ENCODE results near the gene TBX21. TPM values are rescaled to one million over a fixed set of nuclear protein-coding genes. Genes with fewer than 3 reads are reported as not detected.

Gene TBX21
- polyA plus RNA-seq, 6 donors from 2014 or later, result 0.11 to 2.9 (median 2.0) TPM

DNA sequence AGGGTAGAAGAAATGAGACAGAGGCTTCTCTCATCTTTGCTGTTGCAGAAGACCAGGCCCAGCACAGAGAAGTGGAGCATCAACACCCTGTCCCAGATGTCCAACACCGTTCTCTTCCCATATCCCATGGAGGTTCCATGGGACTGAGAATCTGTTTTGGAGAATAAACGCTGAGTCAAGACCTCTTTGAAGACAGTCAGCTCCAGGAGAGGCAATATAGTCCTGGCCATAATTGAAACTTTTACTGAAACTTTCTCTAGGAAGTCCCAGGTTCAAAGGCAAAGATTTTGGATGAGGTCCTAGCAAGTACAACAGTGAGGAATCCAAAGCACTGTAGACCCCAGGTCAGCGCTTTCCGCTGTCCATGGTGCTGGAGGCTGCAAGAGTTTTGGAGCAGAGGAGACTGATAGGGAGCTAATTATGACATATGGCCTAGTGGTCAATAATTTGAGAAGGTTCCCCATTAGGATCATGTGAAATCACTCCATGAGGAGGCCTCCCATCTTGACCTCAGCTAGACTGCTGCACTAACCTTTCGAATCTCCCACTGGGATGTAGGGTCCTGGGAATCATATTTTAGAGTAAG is 52.6 kb downstream of the TBX21 start:
- peaks cover 44 to 85% (median 71%) of the 10 kb centered on the region in 3 donors for H3K27me3 Mint-ChIP-seq
- H3K9me3 Mint-ChIP-seq, result peaks cover 0 to 1% (median 0%) of the 10 kb centered on the region in 7 donors
- ATAC-seq (ENCODE audit: low read depth in 2 of 2) (no peak), DNase-seq (no peak)
- peak overlapping the region in 1 of 8 donors; percentile 33 for H3K4me3 Mint-ChIP-seq
- H3K36me3 Mint-ChIP-seq, result peaks cover 0 to 3% of the 10 kb centered on the region in 2 donors
- no peak overlapping the region for H3K27ac Mint-ChIP-seq
- peaks cover 11 to 12% (median 12%) of the 10 kb centered on the region in 3 donors for H3K4me1 Mint-ChIP-seq

DNA sequence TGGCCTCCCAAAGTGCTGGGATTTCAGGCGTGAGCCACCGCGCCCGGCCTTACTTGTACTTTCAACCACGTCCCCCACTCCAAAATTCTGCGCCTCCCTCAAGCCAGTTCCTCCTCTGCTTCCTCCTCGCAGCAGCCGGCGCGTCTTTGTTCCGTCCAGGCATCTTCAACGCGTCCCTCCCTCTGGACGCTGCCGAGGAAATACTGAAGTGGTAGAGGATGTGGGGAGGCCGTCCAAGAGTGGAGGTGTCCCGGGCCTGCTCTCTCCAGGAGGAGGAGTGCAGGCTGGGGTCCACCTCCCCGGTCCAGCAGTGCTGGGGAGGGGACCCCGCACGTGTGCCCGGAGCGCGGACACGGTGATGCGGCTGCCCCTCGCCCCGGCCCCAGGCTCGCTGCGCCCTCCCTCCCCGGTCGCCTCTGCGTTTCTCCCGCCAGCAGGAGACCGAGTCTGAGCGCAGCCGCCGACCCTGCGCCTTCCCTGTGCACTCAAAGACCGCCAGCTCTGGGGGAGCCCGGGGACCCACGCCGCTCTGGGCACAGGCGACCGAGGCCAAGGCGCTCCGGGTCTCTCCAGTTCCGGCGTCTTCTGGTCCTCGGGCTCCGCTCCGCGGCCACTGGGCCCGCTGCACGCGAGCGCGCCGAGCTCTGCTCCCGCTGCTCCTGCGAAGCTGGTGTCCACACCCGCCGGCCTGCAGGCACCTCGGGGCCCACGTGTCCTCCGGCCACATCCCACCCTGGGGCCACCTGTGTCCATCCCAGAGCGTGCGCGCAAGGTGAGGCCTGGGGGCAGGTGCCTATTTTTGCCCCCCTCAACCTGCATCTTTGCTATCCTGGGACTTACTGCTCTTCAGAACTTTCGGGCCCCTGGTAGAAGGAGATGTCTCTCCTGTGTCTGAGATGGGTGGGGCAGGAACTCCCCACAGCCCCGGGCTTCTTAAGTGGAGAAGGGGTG is 56.9 kb downstream of the TBX21 start:
- Mint-ChIP-seq H3K4me3 (peak overlapping the region in 7 of 8 donors; percentile 42 to 89 (median 73)), H3K36me3 (peaks cover 0 to 3% of the 10 kb centered on the region in 2 donors), H3K4me1 (peaks cover 12 to 14% (median 14%) of the 10 kb centered on the region in 3 donors), H3K27me3 (peaks cover 50 to 86% (median 65%) of the 10 kb centered on the region in 3 donors), H3K9me3 (peaks cover 0 to 1% (median 0%) of the 10 kb centered on the region in 7 donors), H3K27ac (no peak overlapping the region)
- ATAC-seq (ENCODE audit: low read depth in 2 of 2), result peak; percentile 83 to 87
- peak; percentile 25 for DNase-seq

DNA sequence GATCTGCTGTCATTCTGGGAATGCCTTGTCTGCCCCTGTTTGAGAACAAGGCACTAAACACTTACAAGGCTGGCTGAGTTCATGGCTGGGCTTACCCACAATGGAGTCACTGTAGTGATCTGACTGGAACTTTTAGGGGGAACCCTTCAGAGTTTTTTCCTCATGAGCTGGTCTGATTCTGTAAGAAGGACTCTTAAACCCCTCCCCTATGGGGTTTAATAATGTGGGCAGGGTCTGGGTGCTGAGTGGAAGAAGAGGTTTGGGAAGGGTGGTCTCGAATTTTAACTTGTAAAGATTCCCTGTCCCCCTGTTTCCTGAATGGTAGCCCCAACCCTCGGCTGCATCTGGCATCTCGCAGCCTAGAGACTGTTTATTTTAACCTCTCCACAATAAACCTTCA is 58.0 kb downstream of the TBX21 start:
- peaks cover 52 to 81% (median 65%) of the 10 kb centered on the region in 3 donors for H3K27me3 Mint-ChIP-seq
- no peak for ATAC-seq (ENCODE audit: low read depth in 2 of 2)

DNA sequence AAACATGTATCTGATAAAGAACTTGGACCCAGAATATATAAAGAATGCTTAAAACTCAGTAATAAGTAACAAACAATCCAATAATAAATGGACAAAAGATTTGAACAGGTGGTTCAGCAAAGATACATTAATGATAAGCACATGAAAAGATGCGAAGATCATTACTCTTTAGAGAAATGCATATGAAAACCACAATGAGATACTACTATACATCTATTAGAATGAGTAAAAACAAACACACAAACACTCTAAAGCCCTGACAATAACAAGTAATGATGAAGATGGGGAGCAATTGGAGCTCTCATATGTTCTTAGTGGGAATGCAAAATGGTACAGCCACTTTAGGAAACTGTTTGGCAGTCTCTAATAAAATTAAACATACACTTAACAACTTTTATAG is 59.4 kb downstream of the TBX21 start:
- H3K4me3 Mint-ChIP-seq, result no peak overlapping the region
- H3K9me3 Mint-ChIP-seq, result peaks cover 0 to 1% (median 0%) of the 10 kb centered on the region in 7 donors
- H3K27ac Mint-ChIP-seq, result no peak overlapping the region
- peaks cover 0 to 3% of the 10 kb centered on the region in 2 donors for H3K36me3 Mint-ChIP-seq
- peaks cover 12 to 14% (median 14%) of the 10 kb centered on the region in 3 donors for H3K4me1 Mint-ChIP-seq
- DNase-seq, result no peak
- peaks cover 53 to 74% (median 62%) of the 10 kb centered on the region in 3 donors for H3K27me3 Mint-ChIP-seq
- no peak for ATAC-seq (ENCODE audit: low read depth in 2 of 2)

More for the DNA sequence above, 58.0 kb downstream of the TBX21 start:
- no peak overlapping the region for H3K27ac Mint-ChIP-seq
- peaks cover 0 to 3% of the 10 kb centered on the region in 2 donors for H3K36me3 Mint-ChIP-seq
- peaks cover 0 to 1% (median 0%) of the 10 kb centered on the region in 7 donors for H3K9me3 Mint-ChIP-seq
- no peak for DNase-seq
- peaks cover 12 to 14% (median 14%) of the 10 kb centered on the region in 3 donors for H3K4me1 Mint-ChIP-seq
- H3K4me3 Mint-ChIP-seq, result peak overlapping the region in 6 of 8 donors; percentile 17 to 82 (median 52)

DNA sequence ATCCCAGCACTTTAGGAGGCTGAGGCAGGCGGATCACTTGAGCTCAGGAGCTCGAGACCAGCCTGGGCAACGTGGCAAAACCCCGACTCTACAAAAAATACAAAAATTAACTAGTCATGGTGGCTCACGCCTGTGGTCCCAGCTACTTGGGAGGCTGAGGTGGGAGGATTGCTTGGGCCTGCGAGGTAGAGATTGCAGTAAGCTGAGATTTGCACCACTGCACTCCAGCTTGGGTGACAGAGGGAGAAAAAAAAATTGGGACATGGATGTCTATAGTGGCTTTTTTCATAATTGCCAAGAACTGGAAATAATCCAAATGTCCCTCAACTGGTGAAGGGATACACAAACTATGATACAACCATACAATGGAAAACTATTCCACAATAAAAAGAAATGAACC is 59.9 kb downstream of the TBX21 start:
- no peak overlapping the region for H3K4me3 Mint-ChIP-seq
- H3K9me3 Mint-ChIP-seq, result peaks cover 0 to 1% (median 0%) of the 10 kb centered on the region in 7 donors
- peaks cover 56 to 74% (median 56%) of the 10 kb centered on the region in 3 donors for H3K27me3 Mint-ChIP-seq
- H3K27ac Mint-ChIP-seq, result no peak overlapping the region
- ATAC-seq (ENCODE audit: low read depth in 2 of 2), result no peak
- peaks cover 12 to 14% (median 14%) of the 10 kb centered on the region in 3 donors for H3K4me1 Mint-ChIP-seq
- no peak for DNase-seq
- H3K36me3 Mint-ChIP-seq, result peaks cover 0 to 3% of the 10 kb centered on the region in 2 donors

Other genes with a start within 250 kb of the TBX21 start
- gene NPEPPS, start 202.1 kb upstream of the TBX21 start, polyA plus RNA-seq (ENCODE audit: low read depth in 6 of 6), result 10 to 100 TPM; 45.8 to 70.4 (median 50.6) TPM
- 10 to 100 TPM in 5 of 6 donors, 1 to 10 TPM in 1; 6.4 to 33.5 (median 30.6) TPM for gene KPNB1, start 83.3 kb upstream of the TBX21 start, polyA plus RNA-seq (ENCODE audit: low read depth in 6 of 6)
- under 1 TPM in 4 of 6 donors, not detected in 2; 0.09 to 0.97 (median 0.24) TPM for gene TBKBP1, start 39.1 kb upstream of the TBX21 start, polyA plus RNA-seq (ENCODE audit: low read depth in 6 of 6)
- gene OSBPL7, start 88.6 kb downstream of the TBX21 start, polyA plus RNA-seq (ENCODE audit: low read depth in 6 of 6), result 1 to 10 TPM; 1.2 to 9.2 (median 4.5) TPM
- gene MRPL10, start 98.3 kb downstream of the TBX21 start, polyA plus RNA-seq (ENCODE audit: low read depth in 6 of 6), result 10 to 100 TPM; 33.1 to 49.0 (median 39.1) TPM
- gene LRRC46, start 98.4 kb downstream of the TBX21 start, polyA plus RNA-seq (ENCODE audit: low read depth in 6 of 6), result 1 to 10 TPM in 3 of 6 donors, under 1 TPM in 2, not detected in 1; 0.39 to 2.3 (median 1.0) TPM
- 10 to 100 TPM; 20.0 to 35.5 (median 23.5) TPM for gene SCRN2, start 108.0 kb downstream of the TBX21 start, polyA plus RNA-seq (ENCODE audit: low read depth in 6 of 6)
- under 1 TPM in 1 of 6 donors, not detected in 5; 0.12 TPM for gene SP6, start 117.9 kb downstream of the TBX21 start, polyA plus RNA-seq (ENCODE audit: low read depth in 6 of 6)
- 10 to 100 TPM in 2 of 6 donors, 1 to 10 TPM in 4; 2.2 to 17.1 (median 9.4) TPM for gene SP2, start 163.0 kb downstream of the TBX21 start, polyA plus RNA-seq (ENCODE audit: low read depth in 6 of 6)
- gene PNPO, start 208.3 kb downstream of the TBX21 start, polyA plus RNA-seq (ENCODE audit: low read depth in 6 of 6), result 10 to 100 TPM in 5 of 6 donors, 1 to 10 TPM in 1; 8.3 to 22.0 (median 15.8) TPM
- gene PRR15L, start 224.6 kb downstream of the TBX21 start, polyA plus RNA-seq (ENCODE audit: low read depth in 6 of 6), result under 1 TPM in 1 of 6 donors, not detected in 5; 0.25 TPM
- 10 to 100 TPM; 69.7 to 87.5 (median 84.0) TPM for gene CDK5RAP3, start 237.9 kb downstream of the TBX21 start, polyA plus RNA-seq (ENCODE audit: low read depth in 6 of 6)

All from naive B cell (primary cell).